HepG2 (cell line): ENCODE data around the gene SLC4A7. TPM values are rescaled to one million over a fixed set of nuclear protein-coding genes. Genes with fewer than 3 reads are reported as not detected.

Experiments used
- DDIT3 ChIP-seq: sonication (generic); formaldehyde crosslinking; IDR thresholded peaks from 2 replicates; pipeline ENCODE4 v1.4.0; 2020; ENCODE audit warnings: mild to moderate bottlenecking, missing genetic modification reagents
- HINFP ChIP-seq: sonication (generic); formaldehyde crosslinking; IDR thresholded peaks from 2 replicates; pipeline ENCODE4 v1.4.0; 2020; ENCODE audit warnings: low read depth, mild to moderate bottlenecking, missing genetic modification reagents
- HMGXB4 ChIP-seq, 2 experiments: sonication (generic) in 1 of 2; formaldehyde crosslinking in 1 of 2; IDR thresholded peaks; 2 replicates each; pipeline versions ENCODE4 v1.4.0 to v1.6.1; 2018 to 2020; ENCODE audit warnings: missing genetic modification reagents in 2 of 2, borderline replicate concordance in 1 of 2, low read depth in 1 of 2, mild to moderate bottlenecking in 1 of 2, missing biosample characterization in 1 of 2
- MLXIP ChIP-seq: sonication (generic); formaldehyde crosslinking; IDR thresholded peaks from 2 replicates; pipeline ENCODE4 v1.9.0; 2021; ENCODE audit warnings: missing genetic modification reagents, borderline replicate concordance
- MXI1 ChIP-seq: IDR thresholded peaks from 3 replicates; pipeline ENCODE4 v1.6.1; 2012; ENCODE audit warnings: low read depth, low read length, inconsistent platforms, borderline replicate concordance
- NR1H2 ChIP-seq: sonication (generic); formaldehyde crosslinking; IDR thresholded peaks from 2 replicates; pipeline ENCODE4 v1.8.1; 2022; ENCODE audit warnings: low read depth, missing genetic modification reagents, borderline replicate concordance
- RARG ChIP-seq: sonication (generic); formaldehyde crosslinking; IDR thresholded peaks from 2 replicates; pipeline ENCODE4 v1.4.0; 2020; ENCODE audit warnings: low read depth, mild to moderate bottlenecking, missing genetic modification reagents
- RORA ChIP-seq: sonication (generic); formaldehyde crosslinking; IDR thresholded peaks from 2 replicates; pipeline ENCODE4 v1.5.0; 2020; ENCODE audit warnings: mild to moderate bottlenecking, missing genetic modification reagents, moderate library complexity
- SMYD3 ChIP-seq: sonication (generic); formaldehyde crosslinking; IDR thresholded peaks from 2 replicates; pipeline ENCODE4 v1.8.1; 2023; ENCODE audit warnings: mild to moderate bottlenecking, missing genetic modification reagents
- SNAI1 ChIP-seq: sonication (generic); formaldehyde crosslinking; IDR thresholded peaks from 2 replicates; pipeline ENCODE4 v1.5.0; 2020; ENCODE audit warnings: mild to moderate bottlenecking, missing genetic modification reagents, borderline replicate concordance
- TBL1XR1 ChIP-seq: fragments of 150-350 bp; IDR thresholded peaks from 2 replicates; pipeline ENCODE4 v1.6.1; 2014; ENCODE audit warnings: borderline replicate concordance, low read length; ENCODE audit not compliant: partially characterized antibody
- TP53 ChIP-seq: sonication (generic); formaldehyde crosslinking; conservative IDR thresholded peaks from 2 replicates; pipeline ENCODE4 v1.4.0; 2020; ENCODE audit warnings: missing genetic modification reagents
- TRAFD1 ChIP-seq: sonication (generic); formaldehyde crosslinking; IDR thresholded peaks from 2 replicates; pipeline ENCODE4 v1.5.1; 2020; ENCODE audit warnings: missing genetic modification reagents, mild to moderate bottlenecking, borderline replicate concordance
- TRIM24 ChIP-seq: sonication (generic); formaldehyde crosslinking; IDR thresholded peaks from 2 replicates; pipeline ENCODE4 v1.8.0; 2022; ENCODE audit warnings: mild to moderate bottlenecking, missing genetic modification reagents
- ZBTB20 ChIP-seq: sonication (generic); formaldehyde crosslinking; IDR thresholded peaks from 2 replicates; pipeline ENCODE4 v1.8.1; 2023; ENCODE audit warnings: missing genetic modification reagents, low read depth, mild to moderate bottlenecking, borderline replicate concordance
- ZNF260 ChIP-seq: sonication (generic); formaldehyde crosslinking; IDR thresholded peaks from 2 replicates; pipeline ENCODE4 v1.4.0; 2020; ENCODE audit warnings: missing genetic modification reagents, low read depth, mild to moderate bottlenecking, borderline replicate concordance
- ZNF33B ChIP-seq: sonication (generic); formaldehyde crosslinking; IDR thresholded peaks from 2 replicates; pipeline ENCODE4 v1.5.1; 2020; ENCODE audit warnings: mild to moderate bottlenecking, missing genetic modification reagents
- ZNF7 ChIP-seq: IDR thresholded peaks from 2 replicates; pipeline ENCODE4 v1.6.1; 2016; ENCODE audit warnings: missing biosample characterization, missing genetic modification reagents
- ZNF761 ChIP-seq: sonication (generic); formaldehyde crosslinking; conservative IDR thresholded peaks from 2 replicates; pipeline ENCODE4 v1.4.0; 2020; ENCODE audit warnings: mild to moderate bottlenecking, missing genetic modification reagents
- polyA plus RNA-seq, 8 experiments: library from polyadenylated mRNA; depleted of rRNA in 3 of 8; stranded (reverse) in 7 of 8; unstranded in 1 of 8; fragments of >200 nt; fragmentation: Illumina TruSeq in 4 of 8; extraction: Trizol in 4 of 8; gene quantifications; 2 replicates each; pipeline versions ENCODE4 v1.2.1 to v1.2.3, GENCODE V29; 2011 to 2016; ENCODE audit warnings: low read depth in 4 of 8, missing spikeins in 1 of 8, mixed read lengths in 1 of 8; ENCODE audit not compliant: insufficient read depth in 1 of 8
- total RNA-seq, 5 experiments: library from RNA; depleted of rRNA; stranded (reverse); fragments of >200 nt; fragmentation: Illumina TruSeq; extraction: Trizol; gene quantifications; 2 replicates each; pipeline ENCODE4 v1.2.3, GENCODE V29; 2016; ENCODE audit warnings: low read depth in 1 of 5

SLC4A7 gene
- total and polyA plus RNA-seq, 2 of the 13 experiments (the other 11 are each of a cell fraction or from before 2014, with no cell fraction given), result 16.4 to 43.8 TPM

- TF ChIP-seq ZNF761 (no peak), ZNF260 (CRISPR knock-in tag) (no peak), RORA (CRISPR knock-in tag) (no peak), SMYD3 (CRISPR knock-in tag) (no peak), MLXIP (CRISPR knock-in tag) (no peak), ZBTB20 (no peak), ZNF7 (CRISPR knock-in tag) (no peak), DDIT3 (CRISPR knock-in tag) (no peak), MXI1 (peak; percentile 100), TRAFD1 (CRISPR knock-in tag) (no peak), HINFP (no peak), TBL1XR1 (peak; percentile 70), SNAI1 (CRISPR knock-in tag) (no peak), NR1H2 (CRISPR knock-in tag) (no peak), RARG (no peak), HMGXB4 (CRISPR knock-in tag; IDR thresholded peaks at IDR 0.05; ENCODE audit: borderline replicate concordance in 1 of 2, low read depth in 1 of 2) (0 out of 4 replicates have a peak, but pooled peaks of 1 of the 2 experiments have one; percentile 46), TP53 (CRISPR knock-in tag) (no peak), TRIM24 (CRISPR knock-in tag) (no peak), ZNF33B (CRISPR knock-in tag) (no peak)
Measured at GRCh38 chr3:27368831-27369607, 115.2 kb downstream of the SLC4A7 start, which contains the start of gene NEK10 (continued).
